Measurements from ENCODE around the gene ANTKMT.
"Not testable (repeated sequence)": the region's sequence is repeated elsewhere in the genome, so short reads cannot be mapped to it uniquely, and the experiment has no call there.

ANTKMT gene

DNA sequence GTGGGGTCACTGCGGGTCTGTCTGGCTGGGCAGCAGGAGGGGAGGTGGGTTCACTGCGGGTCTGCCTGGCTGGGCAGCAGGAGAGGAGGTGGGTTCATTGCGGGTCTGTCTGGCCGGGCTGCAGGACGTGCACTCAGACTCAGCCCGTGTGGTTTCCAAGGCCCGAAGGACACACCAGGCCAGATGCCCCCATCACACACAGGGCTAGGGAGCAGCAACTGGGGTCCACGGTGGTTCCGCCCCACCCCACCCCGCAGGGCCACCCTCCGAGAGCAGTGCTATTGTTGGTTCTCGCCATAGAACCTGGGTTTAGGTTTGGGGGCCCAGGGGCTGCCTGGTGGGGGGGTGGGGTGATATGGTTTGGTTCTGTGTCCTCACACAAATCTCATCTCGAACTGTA, 25.7 kb downstream of the ANTKMT start:
- no peak for DNase-seq (ENCODE audit: insufficient read length)
- no peak for FAIRE-seq
- TF ChIP-seq POLR2A (IDR thresholded peaks at IDR 0.05; ENCODE audit: low read depth, low read length) (no peak), POLR2AphosphoS5 (IDR thresholded peaks at IDR 0.05; ENCODE audit: low read depth, low read length) (no peak), TAF1 (IDR thresholded peaks at IDR 0.05; ENCODE audit: borderline replicate concordance, low read depth, low read length) (no peak)

DNA sequence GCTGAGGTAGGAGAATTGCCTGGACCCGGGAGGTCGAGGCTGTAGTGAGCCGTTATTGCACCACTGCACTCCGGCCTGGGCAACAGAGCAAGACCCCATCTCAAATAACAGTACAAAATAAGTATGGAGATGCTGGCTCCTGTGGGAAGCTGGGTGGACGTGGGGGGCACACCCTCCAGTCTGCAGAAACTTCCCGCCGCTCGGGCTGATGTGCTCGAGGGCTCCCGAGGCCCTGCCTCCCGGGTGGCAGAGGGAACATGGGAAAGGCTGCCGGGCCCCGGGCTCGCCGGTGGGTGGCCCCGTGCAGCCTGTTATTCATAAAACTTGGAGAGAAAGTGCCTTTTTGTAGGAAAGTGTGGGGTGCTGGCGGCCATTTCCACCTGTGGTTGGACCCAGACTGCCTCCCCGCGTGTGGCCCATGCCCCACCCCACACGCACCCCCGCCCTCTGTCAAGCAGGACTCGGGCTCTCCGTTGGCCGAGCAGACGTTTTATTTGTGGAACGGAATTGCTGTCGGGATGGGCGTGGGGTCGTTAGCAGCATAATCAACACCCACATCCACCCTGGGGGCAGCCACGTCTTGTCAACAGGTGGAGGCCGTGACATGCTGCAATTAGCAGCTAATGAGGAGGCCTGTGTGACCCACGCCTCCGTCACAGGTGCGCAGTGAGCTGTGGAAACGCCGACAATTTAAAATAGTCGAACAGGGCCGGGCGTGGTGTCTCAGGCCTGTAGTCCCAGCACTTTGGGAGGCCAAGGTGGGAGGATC, 27.2 kb downstream of the ANTKMT start:
- TF ChIP-seq POLR2AphosphoS5 (IDR thresholded peaks at IDR 0.05; ENCODE audit: low read depth, low read length) = no peak
- no peak for TF ChIP-seq POLR2A (IDR thresholded peaks at IDR 0.05; ENCODE audit: low read depth, low read length)
- no peak for TF ChIP-seq TAF1 (IDR thresholded peaks at IDR 0.05; ENCODE audit: borderline replicate concordance, low read depth, low read length)
- FAIRE-seq (no peak), DNase-seq (ENCODE audit: insufficient read length) (no peak)

DNA sequence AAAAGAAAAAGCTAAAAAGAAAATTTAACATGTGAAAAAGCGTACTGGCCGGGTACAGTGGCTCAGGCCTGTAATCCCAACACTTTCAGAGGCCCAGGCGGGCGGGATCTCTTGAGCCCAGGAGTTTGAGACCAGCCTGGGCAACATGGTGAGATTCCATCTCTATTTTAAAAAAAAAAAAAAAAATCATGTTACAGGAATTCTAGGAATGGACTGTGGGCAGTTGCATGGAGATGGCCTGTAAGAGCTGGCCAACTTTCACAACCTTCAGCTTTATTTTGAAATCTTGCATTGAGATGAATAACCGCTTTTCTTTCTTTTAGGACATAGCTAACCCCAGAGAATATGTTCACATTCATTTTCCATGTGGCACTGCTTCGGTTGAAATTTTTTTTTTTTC, 28.1 kb downstream of the ANTKMT start:
- DNase-seq (ENCODE audit: insufficient read length) = no peak
- FAIRE-seq = no peak
- TF ChIP-seq POLR2A (IDR thresholded peaks at IDR 0.05; ENCODE audit: low read depth, low read length) (no peak), POLR2AphosphoS5 (IDR thresholded peaks at IDR 0.05; ENCODE audit: low read depth, low read length) (no peak)

DNA sequence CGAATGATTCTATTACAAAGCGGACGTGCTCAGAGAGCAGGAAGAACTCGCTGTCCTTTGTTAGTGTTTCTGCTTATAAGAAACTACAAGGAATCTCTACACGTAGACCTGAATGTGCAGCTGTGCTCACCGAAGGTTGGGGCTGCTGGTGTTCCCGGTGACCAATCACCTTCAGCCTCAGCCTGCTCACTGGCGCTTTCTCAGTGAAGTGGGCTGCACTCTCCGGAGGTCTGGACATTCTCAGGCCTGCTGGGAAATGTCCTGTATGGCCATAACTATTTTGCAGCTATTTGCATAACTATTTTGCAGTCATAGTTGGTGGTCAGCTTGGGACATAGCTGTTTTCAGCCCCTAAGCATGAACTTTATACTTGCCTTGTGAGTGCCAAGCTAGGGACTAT, 29.5 kb downstream of the ANTKMT start:
- no peak for FAIRE-seq
- DNase-seq (ENCODE audit: insufficient read length) = no peak

DNA sequence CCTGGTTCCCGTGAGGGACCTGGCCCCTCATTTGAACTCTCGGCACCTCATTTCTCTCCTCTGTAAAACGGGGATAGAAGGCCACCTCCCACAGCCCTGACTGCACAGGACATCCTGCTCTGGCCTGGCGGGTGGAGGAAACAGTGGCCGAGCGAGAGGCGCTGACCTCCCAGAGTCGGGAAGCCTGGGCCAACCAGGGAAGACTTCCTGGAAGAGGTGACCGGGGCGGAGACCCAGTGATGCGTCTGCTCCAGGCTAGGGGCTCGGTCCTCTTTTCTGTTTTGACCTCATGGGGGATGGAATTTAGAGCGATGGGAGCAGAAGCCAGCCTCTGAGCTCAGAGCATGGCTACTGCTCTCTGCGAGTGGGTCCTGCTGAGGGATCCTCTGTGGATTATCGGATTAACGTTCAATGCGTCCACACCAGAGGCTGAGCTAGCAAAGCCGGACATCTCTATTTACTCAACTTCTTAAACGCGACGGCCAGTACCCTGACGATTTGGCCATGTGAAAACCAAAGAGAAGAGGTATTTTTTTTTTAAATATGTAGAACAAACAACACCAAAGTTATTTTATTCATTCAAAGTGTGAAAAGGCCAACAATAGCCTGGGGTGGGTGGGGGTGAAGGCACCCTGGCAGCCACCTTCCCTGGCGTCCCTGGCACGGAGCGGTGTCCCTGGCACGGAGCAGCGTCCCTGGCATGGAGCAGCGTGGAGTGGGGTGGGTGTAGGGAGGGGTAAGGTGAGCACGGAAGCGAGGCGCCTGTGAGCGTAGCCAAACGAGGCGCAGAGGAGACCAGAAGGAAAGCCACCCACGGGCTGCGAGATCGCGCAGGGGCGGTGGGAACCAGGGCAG, 30.4 kb downstream of the ANTKMT start:
- no peak for TF ChIP-seq POLR2AphosphoS5 (IDR thresholded peaks at IDR 0.05; ENCODE audit: low read depth, low read length)
- TF ChIP-seq POLR2A (IDR thresholded peaks at IDR 0.05; ENCODE audit: low read depth, low read length) = no peak
- no peak for TF ChIP-seq TAF1 (IDR thresholded peaks at IDR 0.05; ENCODE audit: borderline replicate concordance, low read depth, low read length)
- FAIRE-seq (no peak), DNase-seq (ENCODE audit: insufficient read length) (no peak)

More for the DNA sequence above, 29.5 kb downstream of the ANTKMT start:
- no peak for TF ChIP-seq POLR2A (IDR thresholded peaks at IDR 0.05; ENCODE audit: low read depth, low read length)
- TF ChIP-seq POLR2AphosphoS5 (IDR thresholded peaks at IDR 0.05; ENCODE audit: low read depth, low read length) = no peak
- TF ChIP-seq TAF1 (IDR thresholded peaks at IDR 0.05; ENCODE audit: borderline replicate concordance, low read depth, low read length) = no peak

DNA sequence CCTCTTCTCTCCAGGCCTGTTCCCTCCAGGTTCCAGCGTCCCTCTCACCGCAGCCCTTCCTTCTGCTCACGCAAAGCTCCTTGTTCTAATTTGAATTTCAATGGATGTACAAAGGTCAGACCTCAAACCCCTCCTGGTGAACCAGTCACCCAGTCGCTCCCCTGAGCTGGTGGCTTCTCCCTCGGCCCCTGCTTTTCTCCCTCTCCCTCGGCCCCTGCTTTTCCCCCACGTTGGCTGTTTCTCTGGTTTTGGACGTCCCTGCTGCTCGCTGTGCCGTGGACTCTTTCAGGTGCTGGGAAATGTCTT, 31.0 kb downstream of the ANTKMT start:
- no peak for DNase-seq (ENCODE audit: insufficient read length)
- no peak for FAIRE-seq
- no peak for TF ChIP-seq POLR2AphosphoS5 (IDR thresholded peaks at IDR 0.05; ENCODE audit: low read depth, low read length)
- TF ChIP-seq TAF1 (IDR thresholded peaks at IDR 0.05; ENCODE audit: borderline replicate concordance, low read depth, low read length) = no peak
- no peak for TF ChIP-seq POLR2A (IDR thresholded peaks at IDR 0.05; ENCODE audit: low read depth, low read length)

DNA sequence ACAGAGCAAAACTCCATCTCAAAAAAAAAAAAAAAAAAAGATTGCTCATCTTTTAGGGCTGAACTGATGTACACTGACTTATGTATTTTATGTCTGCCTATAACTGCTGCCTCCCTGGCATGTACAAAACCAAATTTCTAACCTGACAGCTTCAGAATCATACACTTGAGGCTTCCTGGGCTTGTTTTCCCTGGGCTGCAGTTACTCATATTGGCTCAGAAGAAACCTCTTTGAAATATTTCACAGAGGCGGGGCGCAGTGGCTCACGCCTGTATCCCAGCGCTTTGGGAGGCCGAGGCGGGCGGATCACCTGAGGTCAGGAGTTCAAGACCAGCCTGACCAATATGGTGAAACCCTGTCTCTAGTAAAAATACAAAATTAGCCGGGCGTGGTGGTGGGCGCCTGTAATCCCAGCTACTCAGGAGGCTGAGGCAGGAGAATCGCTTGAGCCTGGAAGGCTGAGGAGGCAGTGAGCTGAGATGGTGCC, 33.2 kb downstream of the ANTKMT start:
- not testable (repeated sequence) for DNase-seq (ENCODE audit: insufficient read length); FAIRE-seq

DNA sequence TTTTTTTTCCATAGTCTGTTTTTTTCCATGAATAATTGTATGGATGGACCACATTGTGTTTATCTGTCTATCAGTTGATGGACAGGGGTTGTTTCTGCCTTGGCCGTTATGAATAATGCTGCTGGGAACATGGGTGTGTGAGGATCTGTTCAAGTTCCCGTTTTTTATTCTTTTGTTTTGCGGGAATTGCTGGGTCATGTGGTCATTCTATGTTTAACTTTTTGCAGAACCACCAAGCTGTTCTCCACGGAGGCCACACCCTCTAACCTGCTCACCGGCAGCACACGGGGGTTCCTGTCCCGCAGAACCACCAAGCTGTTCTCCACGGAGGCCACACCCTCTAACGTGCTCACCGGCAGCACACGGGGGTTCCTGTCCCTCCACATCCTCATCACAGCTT, 33.7 kb downstream of the ANTKMT start:
- no peak for FAIRE-seq

DNA sequence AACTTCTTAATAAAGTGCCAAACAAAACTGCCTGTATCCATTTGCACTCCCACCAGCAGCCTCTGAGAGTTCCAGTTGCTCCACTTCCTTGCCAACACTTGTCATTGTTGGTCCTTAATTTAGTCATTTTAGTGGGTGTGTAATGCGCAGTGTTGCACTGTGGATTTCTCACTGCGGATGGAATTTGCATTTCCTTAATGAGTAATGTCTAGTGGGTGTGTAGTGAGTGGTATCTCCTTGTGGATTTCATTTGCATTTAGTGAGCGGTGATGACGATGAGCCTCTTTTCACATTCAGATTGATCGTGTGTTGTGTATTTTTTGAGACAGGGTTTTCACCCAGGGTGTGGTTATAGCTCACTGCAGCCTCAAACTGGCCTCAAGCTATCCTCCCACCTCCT, 35.5 kb downstream of the ANTKMT start:
- no peak for TF ChIP-seq POLR2A (IDR thresholded peaks at IDR 0.05; ENCODE audit: low read depth, low read length)
- TF ChIP-seq POLR2AphosphoS5 (IDR thresholded peaks at IDR 0.05; ENCODE audit: low read depth, low read length) = no peak
- no peak for TF ChIP-seq TAF1 (IDR thresholded peaks at IDR 0.05; ENCODE audit: borderline replicate concordance, low read depth, low read length)
- FAIRE-seq (no peak), DNase-seq (ENCODE audit: insufficient read length) (no peak)

More for the DNA sequence above, 33.7 kb downstream of the ANTKMT start:
- no peak for TF ChIP-seq TAF1 (IDR thresholded peaks at IDR 0.05; ENCODE audit: borderline replicate concordance, low read depth, low read length)
- TF ChIP-seq POLR2A (IDR thresholded peaks at IDR 0.05; ENCODE audit: low read depth, low read length) = no peak
- no peak for TF ChIP-seq POLR2AphosphoS5 (IDR thresholded peaks at IDR 0.05; ENCODE audit: low read depth, low read length)
- DNase-seq (ENCODE audit: insufficient read length) = no peak

DNA sequence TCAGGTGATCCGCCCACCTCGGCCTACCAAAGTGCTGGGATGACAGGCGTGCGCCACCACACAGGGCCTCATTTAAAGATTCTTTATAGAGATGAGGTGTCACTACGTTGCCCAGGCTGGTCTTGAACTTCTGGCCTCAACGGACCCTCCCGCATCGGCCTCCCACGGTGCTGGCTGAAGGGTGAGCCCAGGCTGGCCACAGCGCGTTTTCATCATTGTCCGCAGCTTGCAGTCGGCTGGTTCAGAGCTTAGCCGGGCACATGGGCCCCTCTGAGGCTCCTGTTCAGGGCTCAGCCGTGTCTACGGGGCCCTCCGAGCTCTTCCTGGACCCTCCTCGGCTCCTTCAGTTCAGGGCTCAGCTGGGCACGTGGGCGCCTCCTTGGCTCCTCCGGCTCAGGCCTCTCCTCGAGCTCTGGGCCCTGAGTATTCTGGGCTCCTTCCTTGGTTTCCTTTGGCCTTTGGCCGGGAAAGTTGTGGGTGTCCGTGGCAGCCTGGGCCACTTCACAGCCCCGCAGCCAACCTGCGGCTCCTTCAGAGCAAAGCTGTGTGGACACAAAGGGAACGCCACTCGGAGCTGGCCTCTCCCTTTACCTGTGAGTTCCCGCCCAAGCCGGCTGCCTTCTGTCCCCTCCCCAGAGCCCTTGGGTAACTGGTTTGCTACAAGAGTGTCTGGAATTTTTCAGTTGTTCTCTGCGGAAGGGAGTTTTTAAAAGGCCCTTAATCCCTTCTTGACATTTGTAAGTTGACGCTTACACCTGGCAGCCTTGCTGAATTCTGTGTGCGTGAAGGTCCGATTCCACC, 38.4 kb downstream of the ANTKMT start:
- TF ChIP-seq POLR2AphosphoS5 (IDR thresholded peaks at IDR 0.05; ENCODE audit: low read depth, low read length) (no peak), POLR2A (IDR thresholded peaks at IDR 0.05; ENCODE audit: low read depth, low read length) (no peak), TAF1 (IDR thresholded peaks at IDR 0.05; ENCODE audit: borderline replicate concordance, low read depth, low read length) (no peak)
- FAIRE-seq (no peak), DNase-seq (ENCODE audit: insufficient read length) (no peak)

DNA sequence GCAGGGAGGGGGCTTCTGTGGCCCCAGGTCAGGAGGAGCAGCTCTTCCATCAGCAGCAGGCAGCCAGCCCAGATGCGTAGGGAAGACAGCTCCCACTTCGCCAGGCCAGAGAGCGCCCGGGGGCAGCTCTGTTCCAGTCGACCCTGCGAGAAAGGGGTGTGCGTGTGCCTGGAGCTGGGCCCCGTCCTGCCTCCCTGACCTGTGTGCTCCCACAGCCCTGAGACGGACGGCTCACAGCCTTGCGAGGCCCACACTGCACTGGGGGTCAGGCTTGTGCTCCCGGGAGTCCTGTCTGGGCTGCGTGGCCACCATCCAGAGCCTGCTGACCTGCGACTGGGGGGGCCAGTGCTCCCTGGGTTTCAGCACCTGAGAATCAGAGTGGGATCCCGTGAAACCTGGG, 39.1 kb downstream of the ANTKMT start:
- FAIRE-seq (no peak), DNase-seq (ENCODE audit: insufficient read length) (no peak)
- TF ChIP-seq POLR2A (IDR thresholded peaks at IDR 0.05; ENCODE audit: low read depth, low read length) = no peak
- TF ChIP-seq TAF1 (IDR thresholded peaks at IDR 0.05; ENCODE audit: borderline replicate concordance, low read depth, low read length) = no peak
- no peak for TF ChIP-seq POLR2AphosphoS5 (IDR thresholded peaks at IDR 0.05; ENCODE audit: low read depth, low read length)

Measured in GM12892 (cell line).